HG03139 (cell line): ENCODE results near the gene SPECC1L.

Experiments
- ATAC-seq: cut with Tn5 transposase; IDR thresholded peaks from one replicate; pipeline ENCODE4 v1.9.1; 2021; ENCODE audit not compliant: unreplicated experiment

Gene SPECC1L

GRCh38 chr22:24424901-24425775 lies 154.5 kb downstream of the SPECC1L start:
- ATAC-seq: no peak

DNA sequence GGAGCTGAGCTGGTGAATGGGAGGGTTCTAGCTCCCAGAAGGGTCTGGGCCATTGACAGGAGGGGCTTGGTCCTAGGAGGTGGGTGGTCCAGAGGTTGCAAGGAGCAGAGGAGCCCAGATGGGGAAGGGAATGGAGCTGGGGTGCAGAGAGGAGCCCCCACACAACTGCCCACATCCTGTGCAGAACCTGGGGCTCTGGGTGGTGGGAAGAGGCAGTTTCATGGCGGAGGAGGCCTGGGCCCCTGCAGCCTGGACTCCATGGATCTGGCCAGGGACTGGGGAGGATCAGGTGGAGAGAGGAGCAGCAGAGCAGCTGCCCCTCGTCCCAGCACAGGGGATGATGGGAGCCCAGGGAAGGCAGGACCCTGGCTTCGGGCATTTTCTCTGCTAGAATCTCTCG lies 155.8 kb downstream of the SPECC1L start:
- ATAC-seq: no peak

DNA sequence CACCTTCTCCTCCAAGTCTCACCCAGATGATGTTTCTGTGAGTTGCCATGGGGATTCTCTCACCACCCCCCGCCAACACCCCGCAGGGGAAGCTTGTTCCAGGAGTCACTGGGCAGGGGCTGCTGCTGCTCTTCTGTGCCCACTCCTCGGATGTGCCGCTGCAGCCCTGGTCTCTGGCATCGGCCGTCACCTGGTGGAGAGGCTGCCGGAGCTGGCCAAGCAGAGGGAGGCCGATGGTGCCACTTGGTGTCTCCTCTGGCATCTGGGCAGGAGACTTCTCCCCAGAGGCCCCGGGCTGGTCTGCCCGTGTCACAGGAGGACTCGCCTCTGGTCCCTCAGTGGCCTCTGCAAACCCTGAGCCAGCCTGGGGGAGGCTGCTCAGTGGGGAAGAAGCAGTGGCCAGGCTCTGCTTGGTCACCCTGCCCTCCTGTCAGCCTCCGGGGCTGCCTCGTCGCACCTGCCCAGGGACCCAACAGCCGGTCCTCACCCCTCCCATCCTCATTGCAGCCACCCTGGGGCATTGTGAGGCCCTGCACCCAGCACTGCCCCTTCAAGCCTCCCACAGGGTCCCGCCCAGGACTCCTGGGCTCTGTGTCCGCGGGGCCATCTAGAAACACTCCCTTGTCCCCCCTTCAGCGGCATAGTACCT lies 156.3 kb downstream of the SPECC1L start:
- ATAC-seq: no peak

GRCh38 chr22:24427500-24428164 lies 157.0 kb downstream of the SPECC1L start, which contains the start of gene ADORA2A:
ADORA2A (plus strand) TSS chr22:24427599; CDS start chr22:24433405, 5,806 bp downstream.
- peak; percentile 38 for ATAC-seq

- ATAC-seq: no peak
These were observed 158.2 kb downstream of the SPECC1L start for GRCh38 chr22:24428751-24429410.

GRCh38 chr22:24429411-24430365 lies 159.1 kb downstream of the SPECC1L start:
- ATAC-seq: no peak

GRCh38 chr22:24430431-24431308 lies 160.0 kb downstream of the SPECC1L start:
- ATAC-seq: no peak

DNA sequence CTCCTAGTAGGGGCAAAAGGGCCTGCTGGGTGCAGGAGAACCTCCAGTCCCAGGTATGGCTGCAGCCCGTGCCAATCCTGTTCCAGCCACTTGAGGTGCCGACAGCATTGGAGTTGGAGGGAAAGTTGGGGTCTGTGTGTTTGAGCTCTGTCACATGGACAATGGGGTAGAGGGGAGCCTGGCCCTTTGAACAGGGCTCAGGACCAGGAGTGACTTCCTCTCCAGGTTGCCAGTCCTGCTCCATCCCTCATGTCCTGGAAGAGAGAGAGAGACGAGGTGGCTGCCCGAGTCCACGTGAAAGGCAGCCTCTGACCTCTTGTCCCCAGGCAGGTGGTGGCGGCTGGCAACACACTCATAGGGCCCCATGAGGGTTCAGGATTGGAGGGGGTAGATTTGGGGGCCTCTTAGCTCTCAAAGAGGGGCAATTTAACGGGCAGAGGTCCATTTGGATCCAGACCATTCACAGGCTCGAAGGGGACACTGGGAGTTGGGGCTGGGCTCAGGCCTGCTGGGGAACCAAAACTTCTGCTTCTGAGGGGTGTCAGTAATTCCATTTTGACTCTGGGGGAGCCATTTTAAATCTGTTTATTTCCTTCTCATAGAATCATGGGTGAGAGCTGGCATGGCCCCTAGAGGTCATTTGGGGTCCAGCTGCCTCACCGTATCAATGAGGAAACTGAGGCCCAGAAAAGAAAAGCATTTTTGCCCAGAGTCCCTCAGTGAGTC lies 160.8 kb downstream of the SPECC1L start:
- no peak for ATAC-seq

- no peak for ATAC-seq
These were observed 161.6 kb downstream of the SPECC1L start for GRCh38 chr22:24432059-24432853.

- ATAC-seq: no peak
These were observed 162.6 kb downstream of the SPECC1L start for GRCh38 chr22:24433001-24433827.

- ATAC-seq: peak; percentile 46
These were observed 163.3 kb downstream of the SPECC1L start for GRCh38 chr22:24433828-24434470.

GRCh38 chr22:24434471-24435322 lies 164.1 kb downstream of the SPECC1L start:
- ATAC-seq: peak; percentile 42

DNA sequence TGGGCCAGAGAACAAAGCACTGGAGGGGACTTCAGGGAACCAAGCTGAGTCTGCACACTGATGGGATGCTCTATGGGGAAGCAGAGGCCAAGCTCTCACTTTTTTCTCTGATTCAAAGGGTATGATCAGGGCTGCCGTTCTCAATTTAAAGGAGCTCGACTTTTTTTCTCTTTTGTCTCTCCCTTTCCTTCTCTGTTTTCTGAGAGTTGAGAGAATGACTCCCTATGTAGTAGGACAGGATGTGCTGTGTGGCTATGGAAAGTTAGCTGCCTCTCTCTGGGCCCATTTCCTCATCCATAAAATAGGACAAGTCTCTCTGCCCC lies 164.7 kb downstream of the SPECC1L start:
- no peak for ATAC-seq

DNA sequence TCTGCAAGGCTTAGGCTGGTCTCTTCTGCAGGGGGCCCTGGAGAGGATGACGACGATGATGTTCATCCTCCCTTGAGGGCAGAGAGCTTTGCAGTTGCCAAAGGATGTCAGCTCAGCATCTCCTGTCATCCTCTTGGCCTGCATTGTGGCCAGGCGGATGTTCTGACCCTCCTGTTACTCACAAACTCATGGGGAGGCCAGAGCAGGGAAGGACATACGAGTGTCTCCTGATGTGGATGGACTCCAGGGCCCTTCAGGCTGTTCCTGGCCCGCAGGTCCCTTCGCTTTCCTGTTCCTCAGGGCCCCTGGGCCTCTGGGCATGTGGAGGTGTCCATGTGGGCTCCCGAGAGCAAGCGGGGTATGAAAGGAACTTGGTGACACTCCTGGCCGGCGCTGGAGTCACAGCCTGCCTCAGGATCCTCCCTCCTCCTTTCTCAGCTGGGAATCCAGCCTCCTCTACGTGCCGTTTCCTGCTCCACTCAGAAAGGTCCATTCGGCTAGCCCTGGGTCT lies 165.3 kb downstream of the SPECC1L start:
- ATAC-seq: no peak

- ATAC-seq: no peak
These were observed 165.9 kb downstream of the SPECC1L start for GRCh38 chr22:24436553-24436952.
